SH-SY5Y (cell line): ENCODE data around the gene SLC35G3.

ENCODE experiments used
- GATA2 ChIP-seq: IDR thresholded peaks from 2 replicates; pipeline ENCODE4 v1.6.1; 2011; ENCODE audit warnings: mild to moderate bottlenecking, low read depth, low read length
- GATA3 ChIP-seq: IDR thresholded peaks from 2 replicates; pipeline ENCODE4 v1.6.1; 2011; ENCODE audit warnings: low read depth, mild to moderate bottlenecking, low read length, moderate library complexity

GRCh38 chr17:35171834-35172233 is 22.4 kb downstream of the SLC35G3 start:
- no peak for TF ChIP-seq GATA3
- TF ChIP-seq GATA2 = no peak
